Fibroblast of lung (primary cell): ENCODE data around the gene PROSER2. TPM values are rescaled to one million over a fixed set of nuclear protein-coding genes. Genes with fewer than 3 reads are reported as not detected.

ENCODE experiments used
- DNase-seq, 2 donors: peaks; one replicate each; pipeline versions ENCODE4 v3.0.0 to v3.0.0-alpha.2; 2010; ENCODE audit warnings: low read depth in 2 of 2
- H2AFZ ChIP-seq: 2 replicates; pipeline ENCODE4 v1.5.1; 2012; ENCODE audit warnings: low read length, control low read depth, inconsistent platforms
- H3K27ac ChIP-seq: 2 replicates; pipeline ENCODE4 v1.5.1; 2011; ENCODE audit warnings: low read length, control low read depth; ENCODE audit not compliant: insufficient read depth
- H3K27me3 ChIP-seq: 2 replicates; pipeline ENCODE4 v1.5.1; 2011; ENCODE audit warnings: mild to moderate bottlenecking, low read length; ENCODE audit not compliant: control insufficient read depth, insufficient read depth
- H3K36me3 ChIP-seq: 2 replicates; pipeline ENCODE4 v1.5.1; 2011; ENCODE audit warnings: low read length; ENCODE audit not compliant: control insufficient read depth, insufficient read depth
- H3K4me1 ChIP-seq: 2 replicates; pipeline ENCODE4 v1.5.1; 2011; ENCODE audit warnings: low read length; ENCODE audit not compliant: control insufficient read depth, insufficient read depth; ENCODE audit errors: extremely low read depth
- H3K4me2 ChIP-seq: 2 replicates; pipeline ENCODE4 v1.5.1; 2011; ENCODE audit warnings: low read length, control low read depth; ENCODE audit not compliant: insufficient read depth; ENCODE audit errors: extremely low read depth
- H3K4me3 ChIP-seq, 4 experiments: fragments of 200-600 bp in 1 of 4; sonication (generic) in 1 of 4; replicated peaks in 1 of 4; 2 replicates each; pipeline ENCODE4 v1.5.1; 2011 to 2016; ENCODE audit warnings: low read length in 4 of 4, low read depth in 3 of 4, mild to moderate bottlenecking in 3 of 4, control low read depth in 2 of 4, inconsistent platforms in 1 of 4, mixed read lengths in 1 of 4; ENCODE audit not compliant: insufficient read depth in 1 of 4; ENCODE audit errors: control extremely low read depth in 1 of 4
- H3K79me2 ChIP-seq: 2 replicates; pipeline ENCODE4 v1.5.1; 2012; ENCODE audit warnings: mild to moderate bottlenecking, low read length, inconsistent platforms; ENCODE audit not compliant: control insufficient read depth, insufficient read depth
- H3K9ac ChIP-seq: 2 replicates; pipeline ENCODE4 v1.5.1; 2011; ENCODE audit warnings: mild to moderate bottlenecking, low read length, control low read depth; ENCODE audit not compliant: insufficient read depth
- H3K9me3 ChIP-seq: 2 replicates; pipeline ENCODE4 v1.5.1; 2012; ENCODE audit warnings: low read depth, low read length; ENCODE audit not compliant: control insufficient read depth, insufficient read depth
- H4K20me1 ChIP-seq: 2 replicates; pipeline ENCODE4 v1.5.1; 2011; ENCODE audit warnings: low read length; ENCODE audit not compliant: control insufficient read depth, insufficient read depth; ENCODE audit errors: extremely low read depth
- EZH2 ChIP-seq: IDR thresholded peaks from 2 replicates; pipeline ENCODE4 v1.5.1; 2012; ENCODE audit warnings: low read length, control low read depth, mild to moderate bottlenecking; ENCODE audit errors: missing control alignments
- polyA plus RNA-seq, 2 donors: library from polyadenylated mRNA; depleted of rRNA in 1 of 2; stranded (reverse) in 1 of 2; unstranded in 1 of 2; fragments of >200 nt; gene quantifications; 2 replicates each; pipeline ENCODE4 v1.2.1, GENCODE V29; 2011 to 2012; ENCODE audit warnings: missing spikeins in 1 of 2
- total RNA-seq: library from RNA; depleted of rRNA; stranded (reverse); fragments of >200 nt; gene quantifications from 2 replicates; pipeline ENCODE4 v1.2.1, GENCODE V29; 2014
- TF ChIP-seq, protein P1 (sequence below), 2 donors: IDR thresholded peaks in 1 of 2; conservative IDR thresholded peaks in 1 of 2; 1 replicate in 1 of 2; 2 replicates in 1 of 2; pipeline ENCODE4 v1.5.1; 2011 to 2012; ENCODE audit warnings: low read length in 2 of 2, control low read depth in 1 of 2, inconsistent platforms in 1 of 2, low read depth in 1 of 2, mild to moderate bottlenecking in 1 of 2

The PROSER2 gene
- total and polyA plus RNA-seq, 2 donors (not counting 1 experiment from before 2014, with no cell fraction given), result 1.2 to 2.6 TPM

DNA sequence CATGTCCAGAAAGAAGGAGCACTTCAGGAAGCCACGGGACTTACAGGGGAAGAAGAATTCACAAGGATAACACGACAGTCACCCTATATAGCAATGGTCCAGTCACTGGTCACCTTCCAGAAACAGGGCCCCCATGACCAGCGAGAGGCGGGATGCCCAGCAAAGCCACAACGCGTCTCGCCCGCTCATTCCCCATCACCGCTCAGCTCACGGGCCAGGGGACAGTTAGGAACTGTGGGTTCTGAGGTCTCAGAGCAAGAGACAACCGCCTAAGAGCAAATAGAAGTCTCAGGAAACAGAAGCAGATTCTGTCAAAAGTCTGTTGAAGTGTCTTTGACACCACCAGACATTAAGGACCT, 71.9 kb downstream of the PROSER2 start:
- H3K27me3 ChIP-seq, result no peaks in the 10 kb centered on the region
- DNase-seq, result no peak
- TF ChIP-seq EZH2, result no peak
- TF ChIP-seq, protein P1, sequence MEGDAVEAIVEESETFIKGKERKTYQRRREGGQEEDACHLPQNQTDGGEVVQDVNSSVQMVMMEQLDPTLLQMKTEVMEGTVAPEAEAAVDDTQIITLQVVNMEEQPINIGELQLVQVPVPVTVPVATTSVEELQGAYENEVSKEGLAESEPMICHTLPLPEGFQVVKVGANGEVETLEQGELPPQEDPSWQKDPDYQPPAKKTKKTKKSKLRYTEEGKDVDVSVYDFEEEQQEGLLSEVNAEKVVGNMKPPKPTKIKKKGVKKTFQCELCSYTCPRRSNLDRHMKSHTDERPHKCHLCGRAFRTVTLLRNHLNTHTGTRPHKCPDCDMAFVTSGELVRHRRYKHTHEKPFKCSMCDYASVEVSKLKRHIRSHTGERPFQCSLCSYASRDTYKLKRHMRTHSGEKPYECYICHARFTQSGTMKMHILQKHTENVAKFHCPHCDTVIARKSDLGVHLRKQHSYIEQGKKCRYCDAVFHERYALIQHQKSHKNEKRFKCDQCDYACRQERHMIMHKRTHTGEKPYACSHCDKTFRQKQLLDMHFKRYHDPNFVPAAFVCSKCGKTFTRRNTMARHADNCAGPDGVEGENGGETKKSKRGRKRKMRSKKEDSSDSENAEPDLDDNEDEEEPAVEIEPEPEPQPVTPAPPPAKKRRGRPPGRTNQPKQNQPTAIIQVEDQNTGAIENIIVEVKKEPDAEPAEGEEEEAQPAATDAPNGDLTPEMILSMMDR (conservative IDR thresholded peaks at IDR 0.05 in 1 of 2, IDR thresholded peaks at IDR 0.05 in 1 of 2; ENCODE audit: low read depth in 1 of 2, low read length in 2 of 2), result no peak
- no peak overlapping the region for H3K4me2 ChIP-seq
- no peak overlapping the region for H2AFZ ChIP-seq
- H3K36me3 ChIP-seq, result no peaks in the 10 kb centered on the region
- H3K9ac ChIP-seq, result no peak overlapping the region
- H3K27ac ChIP-seq, result no peak overlapping the region
- H3K4me3 ChIP-seq, result no peak overlapping the region
- H3K79me2 ChIP-seq, result no peaks in the 10 kb centered on the region
- H3K9me3 ChIP-seq, result no peaks in the 10 kb centered on the region
- H3K4me1 ChIP-seq, result no peaks in the 10 kb centered on the region
- H4K20me1 ChIP-seq, result no peaks in the 10 kb centered on the region

DNA sequence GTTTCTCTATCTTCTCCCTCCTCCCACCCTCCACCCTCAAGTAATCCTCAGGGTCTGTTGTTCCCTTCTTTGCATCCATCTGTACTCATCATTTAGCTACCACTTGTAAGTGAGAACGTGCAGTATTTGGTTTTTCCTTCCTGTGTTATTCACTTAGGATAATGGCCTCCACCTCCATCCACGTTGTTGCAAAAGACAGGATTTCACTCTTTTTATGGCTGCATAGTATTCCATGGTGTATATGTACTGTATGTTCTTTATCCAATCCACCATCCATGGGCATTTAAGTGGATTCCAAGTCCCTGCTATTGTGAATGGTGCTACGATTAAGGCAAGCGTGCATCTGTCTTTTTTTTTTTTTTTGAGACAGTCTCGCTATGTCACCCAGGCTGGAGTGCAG, 72.4 kb downstream of the PROSER2 start:
- H3K27ac ChIP-seq, result no peak overlapping the region
- H3K9me3 ChIP-seq, result no peaks in the 10 kb centered on the region
- DNase-seq, result no peak
- H4K20me1 ChIP-seq, result no peaks in the 10 kb centered on the region
- no peak overlapping the region for H3K4me3 ChIP-seq
- H3K27me3 ChIP-seq, result no peaks in the 10 kb centered on the region
- TF ChIP-seq, protein P1 (conservative IDR thresholded peaks at IDR 0.05 in 1 of 2, IDR thresholded peaks at IDR 0.05 in 1 of 2; ENCODE audit: low read depth in 1 of 2, low read length in 2 of 2), result no peak
- no peak for TF ChIP-seq EZH2
- no peaks in the 10 kb centered on the region for H3K79me2 ChIP-seq
- no peak overlapping the region for H3K9ac ChIP-seq
- no peak overlapping the region for H2AFZ ChIP-seq
- H3K4me2 ChIP-seq, result no peak overlapping the region
- H3K4me1 ChIP-seq, result no peaks in the 10 kb centered on the region
- H3K36me3 ChIP-seq, result no peaks in the 10 kb centered on the region

DNA sequence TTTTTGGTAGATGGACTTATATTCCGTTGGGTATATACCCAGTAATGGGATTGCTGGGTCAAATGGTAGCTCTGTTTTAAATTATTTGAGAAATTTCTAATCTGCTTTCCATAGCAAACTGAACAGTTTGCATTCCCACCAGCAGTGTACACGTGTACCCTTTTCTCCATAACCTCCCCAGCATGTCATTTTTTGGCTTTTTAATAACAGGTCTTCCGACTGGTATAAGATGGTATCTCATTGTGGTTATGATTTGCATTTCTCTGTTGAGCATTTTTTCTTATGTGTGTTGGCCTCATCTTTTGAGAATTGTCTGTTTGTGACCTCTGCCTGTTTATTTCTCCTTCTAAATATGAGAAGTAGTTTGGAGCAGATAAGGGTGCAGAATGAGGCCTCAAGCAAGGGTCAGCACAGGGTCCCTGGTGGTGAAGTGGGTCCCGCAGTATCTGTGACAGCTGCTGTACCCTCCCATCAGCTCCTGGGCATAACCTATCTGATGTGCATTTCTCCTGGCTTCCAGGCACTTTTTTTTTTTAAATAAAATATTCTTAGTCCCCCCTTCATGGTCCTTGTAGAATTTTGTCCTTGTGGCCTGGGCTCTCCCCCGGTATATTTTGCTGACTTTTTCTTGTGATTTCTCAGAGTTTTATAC, 73.5 kb downstream of the PROSER2 start:
- Histone ChIP-seq H3K27me3 (no peaks in the 10 kb centered on the region), H3K27ac (no peak overlapping the region), H4K20me1 (no peaks in the 10 kb centered on the region), H3K36me3 (no peaks in the 10 kb centered on the region), H3K4me2 (no peak overlapping the region), H2AFZ (no peak overlapping the region), H3K9me3 (no peaks in the 10 kb centered on the region), H3K4me1 (no peaks in the 10 kb centered on the region), H3K9ac (no peak overlapping the region), H3K4me3 (no peak overlapping the region), H3K79me2 (no peaks in the 10 kb centered on the region)
- no peak for TF ChIP-seq EZH2
- TF ChIP-seq, protein P1 (conservative IDR thresholded peaks at IDR 0.05 in 1 of 2, IDR thresholded peaks at IDR 0.05 in 1 of 2; ENCODE audit: low read depth in 1 of 2, low read length in 2 of 2), result no peak
- no peak for DNase-seq
